Measurements from ENCODE around the gene C19orf25.

C19orf25 gene

DNA sequence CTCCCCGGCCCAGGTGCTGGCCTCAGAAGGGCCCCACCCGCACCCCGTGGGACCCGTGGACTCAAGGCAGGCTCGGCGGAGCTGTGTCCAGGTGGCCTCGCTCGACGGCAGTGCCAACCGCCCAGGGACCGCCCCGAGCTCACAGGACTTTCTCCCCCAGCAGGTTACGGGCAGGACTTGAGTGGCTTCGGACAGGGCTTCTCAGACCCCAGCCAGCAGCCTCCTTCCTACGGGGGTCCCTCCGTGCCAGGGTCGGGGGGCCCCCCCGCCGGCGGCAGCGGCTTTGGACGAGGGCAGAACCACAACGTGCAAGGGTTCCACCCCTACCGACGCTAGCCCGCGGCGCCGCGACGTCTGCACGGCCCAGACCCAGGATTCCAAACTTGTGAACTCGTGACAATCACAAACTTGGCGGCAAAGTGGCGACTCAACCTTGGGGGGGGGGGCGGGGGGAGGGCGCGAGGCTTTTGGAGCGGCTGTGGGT is 44.4 kb downstream of the C19orf25 start:
- Histone ChIP-seq H3K4me1 (ENCODE audit: insufficient read depth, low read length) (peaks cover 11% of the 10 kb centered on the region), H3K9me3 (ENCODE audit: insufficient read depth, low read length, severe bottlenecking) (no peaks in the 10 kb centered on the region), H3K27ac (ENCODE audit: low read length) (no peak overlapping the region), H3K9ac (ENCODE audit: low read depth, low read length) (no peak overlapping the region), H3K36me3 (ENCODE audit: insufficient read depth, low read length) (peaks cover 60% of the 10 kb centered on the region), H3K27me3 (ENCODE audit: insufficient read depth, low read length, poor library complexity) (no peaks in the 10 kb centered on the region), H3K4me2 (ENCODE audit: insufficient read depth, low read length) (no peak overlapping the region), H3K79me2 (ENCODE audit: insufficient read depth, low read length) (peaks cover 25% of the 10 kb centered on the region), H4K20me1 (ENCODE audit: insufficient read depth, low read length) (peaks cover 59% of the 10 kb centered on the region), H3K4me3 (ENCODE audit: low read depth in 1 of 2, low read length in 2 of 2) (no peak overlapping the region), H2AFZ (ENCODE audit: low read depth, low read length) (no peak overlapping the region)
- DNase-seq (no peak), ATAC-seq (ENCODE audit: insufficient read depth, low read depth) (no peak)
- TF ChIP-seq EZH2 (IDR thresholded peaks at IDR 0.05; ENCODE audit: borderline replicate concordance, low read depth, low read length, severe bottlenecking), result no peak
- TF ChIP-seq CTCF (IDR thresholded peaks at IDR 0.05; ENCODE audit: borderline replicate concordance, extremely low read depth, low read length, poor library complexity, severe bottlenecking), result no peak

DNA sequence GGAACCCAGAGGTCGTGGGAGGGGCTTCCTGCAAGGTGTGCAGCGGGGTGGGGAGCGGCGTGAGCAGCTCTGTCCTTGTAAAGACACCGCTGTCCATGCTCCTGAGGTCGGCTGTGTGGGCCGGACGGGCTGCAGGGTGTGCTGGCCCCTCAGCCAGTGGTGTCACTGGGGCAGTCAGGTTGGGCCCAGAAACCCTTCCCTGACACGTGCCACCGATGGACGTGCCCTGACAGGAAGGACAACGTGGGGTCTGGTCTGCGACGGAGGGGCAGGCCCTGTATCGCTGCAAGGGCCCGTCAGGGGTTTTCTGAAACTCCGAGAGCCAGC is 45.0 kb downstream of the C19orf25 start:
- TF ChIP-seq EZH2 (IDR thresholded peaks at IDR 0.05; ENCODE audit: borderline replicate concordance, low read depth, low read length, severe bottlenecking) (no peak), CTCF (IDR thresholded peaks at IDR 0.05; ENCODE audit: borderline replicate concordance, extremely low read depth, low read length, poor library complexity, severe bottlenecking) (no peak)
- Histone ChIP-seq H3K36me3 (ENCODE audit: insufficient read depth, low read length) (peaks cover 60% of the 10 kb centered on the region), H3K9ac (ENCODE audit: low read depth, low read length) (no peak overlapping the region), H3K27ac (ENCODE audit: low read length) (no peak overlapping the region), H3K4me2 (ENCODE audit: insufficient read depth, low read length) (no peak overlapping the region), H2AFZ (ENCODE audit: low read depth, low read length) (no peak overlapping the region), H3K4me3 (ENCODE audit: low read depth in 1 of 2, low read length in 2 of 2) (no peak overlapping the region), H3K9me3 (ENCODE audit: insufficient read depth, low read length, severe bottlenecking) (no peaks in the 10 kb centered on the region), H3K4me1 (ENCODE audit: insufficient read depth, low read length) (peaks cover 6% of the 10 kb centered on the region), H4K20me1 (ENCODE audit: insufficient read depth, low read length) (peaks cover 59% of the 10 kb centered on the region), H3K79me2 (ENCODE audit: insufficient read depth, low read length) (peaks cover 24% of the 10 kb centered on the region), H3K27me3 (ENCODE audit: insufficient read depth, low read length, poor library complexity) (no peaks in the 10 kb centered on the region)
- DNase-seq, result no peak
- no peak for ATAC-seq (ENCODE audit: insufficient read depth, low read depth)

GRCh38 chr19:1433119-1434039 is 45.6 kb downstream of the C19orf25 start:
- H3K4me2 ChIP-seq (ENCODE audit: insufficient read depth, low read length), result no peak overlapping the region
- no peak overlapping the region for H3K27ac ChIP-seq (ENCODE audit: low read length)
- no peak for TF ChIP-seq EZH2 (IDR thresholded peaks at IDR 0.05; ENCODE audit: borderline replicate concordance, low read depth, low read length, severe bottlenecking)
- TF ChIP-seq CTCF (IDR thresholded peaks at IDR 0.05; ENCODE audit: borderline replicate concordance, extremely low read depth, low read length, poor library complexity, severe bottlenecking), result no peak
- peaks cover 65% of the 10 kb centered on the region for H3K36me3 ChIP-seq (ENCODE audit: insufficient read depth, low read length)
- DNase-seq, result no peak
- no peak overlapping the region for H3K4me3 ChIP-seq (ENCODE audit: low read depth in 1 of 2, low read length in 2 of 2)
- H3K79me2 ChIP-seq (ENCODE audit: insufficient read depth, low read length), result peaks cover 17% of the 10 kb centered on the region
- no peak overlapping the region for H2AFZ ChIP-seq (ENCODE audit: low read depth, low read length)
- ATAC-seq (ENCODE audit: insufficient read depth, low read depth), result no peak
- H3K9ac ChIP-seq (ENCODE audit: low read depth, low read length), result no peak overlapping the region
- H3K27me3 ChIP-seq (ENCODE audit: insufficient read depth, low read length, poor library complexity), result no peaks in the 10 kb centered on the region
- peaks cover 6% of the 10 kb centered on the region for H3K4me1 ChIP-seq (ENCODE audit: insufficient read depth, low read length)
- H4K20me1 ChIP-seq (ENCODE audit: insufficient read depth, low read length), result peaks cover 58% of the 10 kb centered on the region
- H3K9me3 ChIP-seq (ENCODE audit: insufficient read depth, low read length, severe bottlenecking), result no peaks in the 10 kb centered on the region
